ENCODE data around the gene IGIP.

DNA sequence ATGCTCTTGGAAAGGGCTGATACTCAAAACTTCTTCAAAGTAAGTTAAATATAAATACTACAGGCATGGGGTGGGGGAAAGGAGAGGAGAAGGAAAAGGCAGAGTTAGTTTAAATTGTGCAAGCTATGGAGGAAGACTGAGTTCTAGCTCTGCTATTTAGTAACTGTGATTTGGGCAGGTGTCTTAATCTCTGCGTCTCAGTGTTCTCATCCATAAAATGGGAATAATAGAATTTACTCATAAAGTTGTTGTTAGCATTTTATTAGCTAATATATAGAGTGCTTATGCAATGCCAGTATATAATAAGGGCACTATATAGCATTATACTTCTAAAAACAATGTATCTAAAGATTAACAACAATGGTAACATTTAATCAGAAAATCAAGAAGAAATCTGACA, 24.6 kb upstream of the IGIP start:
- TF ChIP-seq, protein P1, sequence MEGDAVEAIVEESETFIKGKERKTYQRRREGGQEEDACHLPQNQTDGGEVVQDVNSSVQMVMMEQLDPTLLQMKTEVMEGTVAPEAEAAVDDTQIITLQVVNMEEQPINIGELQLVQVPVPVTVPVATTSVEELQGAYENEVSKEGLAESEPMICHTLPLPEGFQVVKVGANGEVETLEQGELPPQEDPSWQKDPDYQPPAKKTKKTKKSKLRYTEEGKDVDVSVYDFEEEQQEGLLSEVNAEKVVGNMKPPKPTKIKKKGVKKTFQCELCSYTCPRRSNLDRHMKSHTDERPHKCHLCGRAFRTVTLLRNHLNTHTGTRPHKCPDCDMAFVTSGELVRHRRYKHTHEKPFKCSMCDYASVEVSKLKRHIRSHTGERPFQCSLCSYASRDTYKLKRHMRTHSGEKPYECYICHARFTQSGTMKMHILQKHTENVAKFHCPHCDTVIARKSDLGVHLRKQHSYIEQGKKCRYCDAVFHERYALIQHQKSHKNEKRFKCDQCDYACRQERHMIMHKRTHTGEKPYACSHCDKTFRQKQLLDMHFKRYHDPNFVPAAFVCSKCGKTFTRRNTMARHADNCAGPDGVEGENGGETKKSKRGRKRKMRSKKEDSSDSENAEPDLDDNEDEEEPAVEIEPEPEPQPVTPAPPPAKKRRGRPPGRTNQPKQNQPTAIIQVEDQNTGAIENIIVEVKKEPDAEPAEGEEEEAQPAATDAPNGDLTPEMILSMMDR (conservative IDR thresholded peaks at IDR 0.05 in 1 of 2, IDR thresholded peaks at IDR 0.05 in 1 of 2; ENCODE audit: extremely low read depth in 1 of 2, insufficient read depth in 1 of 2, low read depth in 1 of 2, low read length in 2 of 2), result no peak
- TF ChIP-seq EZH2 (IDR thresholded peaks at IDR 0.05; ENCODE audit: borderline replicate concordance, low read length), result no peak

Data from mammary epithelial cell (primary cell).